UCSD-AML1 (cell line): ENCODE measurements around the gene PLCL2.

Source experiments
- DNase-seq: peaks from one replicate; lab custom pipeline; 2025; ENCODE audit not compliant: unreplicated experiment; lab: John Stamatoyannopoulos, UW

The PLCL2 gene

GRCh38 chr3:17138246-17139039 is 253.7 kb downstream of the PLCL2 start:
- DNase-seq: no peak
